K562 (cell line): Measurements from ENCODE around the gene GJD4. TPM values are rescaled to one million over a fixed set of nuclear protein-coding genes. Genes with fewer than 3 reads are reported as not detected.

Experiments used
- ATAC-seq: fragments of 200-7000 bp; cut with Tn5 transposase; 3 replicates; pipeline ENCODE4 v1.9.1; 2020; ENCODE audit warnings: moderate library complexity
- BruUV-seq: library from RNA; stranded (reverse); fragments of 400-500 nt; replicated peaks from 2 replicates; lab custom pipeline; 2021; lab: Mats Ljungman, UMichigan
- CTCF ChIA-PET: fragments of 300-600 bp; formaldehyde crosslinking; extraction: SDS; loops from one replicate; lab custom pipeline; 2021; ENCODE audit warnings: low intra/inter-chr PET ratio; lab: Yijun Ruan, JAX
- POLR2A ChIA-PET: fragments of 300-600, 350-650 bp; sonication (Branson Sonifier 250); formaldehyde crosslinking; extraction: SDS; loops from one replicate; lab custom pipeline; 2021; ENCODE audit warnings: antibody characterized with exemption, inconsistent platforms; lab: Yijun Ruan, JAX
- DNase-seq, 4 experiments: peaks; one replicate each; pipeline versions ENCODE4 v3.0.0 to v3.0.0-alpha.2; 2011 to 2018; ENCODE audit warnings: low spot score in 3 of 4, mixed read lengths in 3 of 4; ENCODE audit errors: extremely low read depth in 1 of 4
- FAIRE-seq: peaks from 2 replicates; lab custom pipeline; 2011; peaks lifted over from hg19 to GRCh38; lab: Jason Lieb, UNC
- H2AFZ ChIP-seq: 2 replicates; pipeline ENCODE4 v1.6.0; 2011; ENCODE audit warnings: low read depth, low read length, control low read depth, inconsistent platforms
- H3K27ac ChIP-seq: fragments of 200-600 bp; 3 replicates; pipeline ENCODE4 v1.8.0; 2011; ENCODE audit warnings: low read depth, mild to moderate bottlenecking, control low read depth, inconsistent platforms, low read length, moderate library complexity, mixed read lengths; ENCODE audit errors: extremely low read depth
- H3K27me3 ChIP-seq, 2 experiments: fragments of 300-600 bp in 1 of 2; 2 replicates in 1 of 2; 3 replicates in 1 of 2; pipeline versions ENCODE4 v1.6.0 to v1.8.0; 2011; ENCODE audit warnings: inconsistent platforms in 2 of 2, low read length in 2 of 2, mild to moderate bottlenecking in 1 of 2, mixed read lengths in 1 of 2, moderate library complexity in 1 of 2; ENCODE audit not compliant: control insufficient read depth in 2 of 2, insufficient read depth in 2 of 2
- H3K36me3 ChIP-seq: fragments of 300-600 bp; 3 replicates; pipeline ENCODE4 v1.8.0; 2011; ENCODE audit warnings: mild to moderate bottlenecking, low read length, inconsistent platforms; ENCODE audit not compliant: control insufficient read depth, insufficient read depth
- H3K4me1 ChIP-seq, 2 experiments: fragments of 200-600 bp in 1 of 2; replicated peaks in 1 of 2; 2 replicates in 1 of 2; 3 replicates in 1 of 2; pipeline versions ENCODE4 v1.5.1 to v1.8.0; 2011; ENCODE audit warnings: inconsistent platforms in 2 of 2, low read length in 2 of 2, mild to moderate bottlenecking in 1 of 2, mixed read lengths in 1 of 2, moderate library complexity in 1 of 2; ENCODE audit not compliant: control insufficient read depth in 2 of 2, insufficient read depth in 2 of 2
- H3K4me2 ChIP-seq: 2 replicates; pipeline ENCODE4 v1.6.1; 2011; ENCODE audit warnings: low read length, control low read depth, inconsistent platforms, mixed read lengths; ENCODE audit not compliant: insufficient read depth
- H3K4me3 ChIP-seq: fragments of 200-600 bp; sonication (generic), shearing (Covaris generic); 2 replicates; pipeline ENCODE4 v1.5.1; 2016; ENCODE audit warnings: control low read depth, inconsistent platforms
- H3K79me2 ChIP-seq: fragments of 200-600 bp; 3 replicates; pipeline ENCODE4 v1.8.0; 2011; ENCODE audit warnings: low read length, inconsistent platforms; ENCODE audit not compliant: control insufficient read depth, insufficient read depth
- H3K9ac ChIP-seq, 2 experiments: 2 replicates each; pipeline versions ENCODE4 v1.6.0 to v1.6.1; 2011; ENCODE audit warnings: low read depth in 2 of 2, low read length in 2 of 2, control low read depth in 1 of 2, inconsistent platforms in 1 of 2, mild to moderate bottlenecking in 1 of 2, mixed read lengths in 1 of 2; ENCODE audit not compliant: insufficient read depth in 1 of 2
- H3K9me1 ChIP-seq: one replicate; pipeline ENCODE4 v1.6.0; 2011; ENCODE audit warnings: inconsistent platforms, mild to moderate bottlenecking, low read length, moderate library complexity; ENCODE audit not compliant: control insufficient read depth, insufficient read depth
- H3K9me3 ChIP-seq: replicated peaks from 2 replicates; pipeline ENCODE4 v1.5.1; 2011; ENCODE audit warnings: low read depth, low read length, inconsistent platforms; ENCODE audit not compliant: control insufficient read depth, insufficient read depth
- H4K20me1 ChIP-seq: replicated peaks from 2 replicates; pipeline ENCODE4 v1.6.1; 2011; ENCODE audit warnings: low read length, inconsistent platforms, mixed read lengths; ENCODE audit not compliant: control insufficient read depth, insufficient read depth
- BRF1 ChIP-seq: IDR thresholded peaks from 3 replicates; pipeline ENCODE4 v1.6.1; 2011; ENCODE audit warnings: borderline replicate concordance, mild to moderate bottlenecking; ENCODE audit not compliant: insufficient read length; ENCODE audit errors: extremely low read depth
- ELK3 ChIP-seq: fragments of 450-650 bp; formaldehyde crosslinking; IDR thresholded peaks from 2 replicates; pipeline ENCODE4 v1.4.0; 2020; ENCODE audit warnings: mild to moderate bottlenecking
- KLF1 ChIP-seq: fragments of 450-650 bp; IDR thresholded peaks from 2 replicates; pipeline ENCODE4 v1.6.1; 2016; ENCODE audit warnings: missing genetic modification characterization, missing compliant biosample characterization
- MITF ChIP-seq: IDR thresholded peaks from 2 replicates; pipeline ENCODE4 v1.6.1; 2014; ENCODE audit warnings: antibody characterized with exemption
- NRF1 ChIP-seq, 2 experiments: fragments of 450-650 bp; IDR thresholded peaks in 1 of 2; conservative IDR thresholded peaks in 1 of 2; 2 replicates each; pipeline ENCODE4 v1.6.1; 2014; ENCODE audit warnings: mild to moderate bottlenecking in 2 of 2
- PRMT5 ChIP-seq: sonication (generic); formaldehyde crosslinking; IDR thresholded peaks from 2 replicates; pipeline ENCODE4 v1.5.0; 2020; ENCODE audit warnings: missing genetic modification reagents
- RBFOX2 ChIP-seq: fragments of 200-400 bp; formaldehyde crosslinking; IDR thresholded peaks from 2 replicates; pipeline ENCODE4 v1.6.1; 2017; ENCODE audit warnings: low read depth, mild to moderate bottlenecking, low read length, moderate library complexity
- RBM15 ChIP-seq: fragments of 200-400 bp; formaldehyde crosslinking; IDR thresholded peaks from 2 replicates; pipeline ENCODE4 v1.6.1; 2018; ENCODE audit warnings: mild to moderate bottlenecking, low read length, moderate library complexity; ENCODE audit not compliant: insufficient read depth
- SRSF9 ChIP-seq: fragments of 200-400 bp; formaldehyde crosslinking; IDR thresholded peaks from 2 replicates; pipeline ENCODE4 v1.6.1; 2017; ENCODE audit warnings: low read depth, low read length, borderline replicate concordance
- ZBTB43 ChIP-seq: sonication (generic); formaldehyde crosslinking; IDR thresholded peaks from 2 replicates; pipeline ENCODE4 v1.8.0; 2023; ENCODE audit warnings: mild to moderate bottlenecking, missing genetic modification reagents
- ZBTB9 ChIP-seq: fragments of 450-650 bp; formaldehyde crosslinking; IDR thresholded peaks from 2 replicates; pipeline ENCODE4 v1.4.0; 2020; ENCODE audit warnings: mild to moderate bottlenecking, moderate library complexity
- ZNF165 ChIP-seq: fragments of 250-450 bp; sonication (Bioruptor Pico); IDR thresholded peaks from 2 replicates; pipeline ENCODE4 v1.4.0; 2020; ENCODE audit warnings: borderline replicate concordance
- ZNF253 ChIP-seq: fragments of 250-450 bp; sonication (Bioruptor Pico); conservative IDR thresholded peaks from 2 replicates; pipeline ENCODE4 v1.6.1; 2021; ENCODE audit warnings: mild to moderate bottlenecking
- ZNF551 ChIP-seq: fragments of 250-450 bp; sonication (Bioruptor Pico); IDR thresholded peaks from 2 replicates; pipeline ENCODE4 v1.5.0; 2021; ENCODE audit warnings: mild to moderate bottlenecking, moderate library complexity
- ZNF780A ChIP-seq: fragments of 250-450 bp; sonication (Bioruptor Pico); IDR thresholded peaks from 2 replicates; pipeline ENCODE4 v1.5.0; 2021; ENCODE audit warnings: mild to moderate bottlenecking
- WGBS: fragments of 100-300 bp; shearing (Covaris generic); methylation state at CpG from one replicate; pipeline ENCODE4 v1.1.6; 2016; ENCODE audit warnings: low coverage, mixed read lengths; ENCODE audit not compliant: insufficient coverage; ENCODE audit errors: missing lambda C conversion rate; 5-methylcytosine and 5-hydroxymethylcytosine counted together
- in situ Hi-C: fragments of 300-500 bp; cut with MboI; formaldehyde crosslinking; loops from 4 replicates; pipeline ENCODE4 v1.15.0; 2018; ENCODE audit warnings: inconsistent platforms, mixed read lengths
- intact Hi-C: fragments of 100-400 bp; cut with micrococcal nuclease; formaldehyde crosslinking; loops from 2 replicates; pipeline ENCODE4 v1.14.2; 2022
- polyA plus RNA-seq, 8 experiments: library from polyadenylated mRNA; depleted of rRNA in 4 of 8; stranded (reverse) in 5 of 8; unstranded in 3 of 8; fragments of >200 nt; fragmentation: Nextera tagmentation in 2 of 8; fragmentation: Illumina TruSeq in 1 of 8; extraction: Ambion mirVana in 2 of 8; extraction: Trizol in 1 of 8; gene quantifications; 2 replicates each; pipeline versions ENCODE4 v1.2.1 to v1.2.3, GENCODE V29; 2011 to 2014; ENCODE audit warnings: inconsistent platforms in 1 of 8, missing spikeins in 1 of 8
- total RNA-seq, 7 experiments: library from RNA; depleted of rRNA in 6 of 7; stranded (reverse); fragments of >200 nt in 6 of 7; fragmentation: Illumina TruSeq in 2 of 7; extraction: Trizol in 2 of 7; gene quantifications; 2 replicates each; pipeline versions ENCODE4 v1.2.1 to v1.2.3, GENCODE V29; 2011 to 2021; ENCODE audit warnings: low replicate concordance in 1 of 7

Gene GJD4
- total and polyA plus RNA-seq, 9 of the 15 experiments (the other 6 are each of a cell fraction or from before 2014, with no cell fraction given), result not detected

GRCh38 chr10:35565602-35566081, 39.5 kb upstream of the GJD4 start:
- ATAC-seq, result no peak

More at GRCh38 chr10:35565602-35566081, 39.5 kb upstream of the GJD4 start:
- H3K4me1 ChIP-seq, result peaks cover 0 to 4% of the 10 kb centered on the region in 2 experiments; a peak in 2 of 5 replicates
- intact Hi-C loops (no loop called here), in situ Hi-C loops (loop anchor here (25.0 kb wide), 1 partner anchor 328 kb away; no protein-coding TSS in a partner anchor)
- H3K27ac ChIP-seq, result no peak overlapping the region
- no peak overlapping the region for H2AFZ ChIP-seq
- DNase-seq, result no peak
- ChIA-PET POLR2A (interaction anchor here (1.4 kb wide), 1 partner anchor 9 kb away, joined by 3 read pairs; no protein-coding TSS in a partner anchor), CTCF (no interaction called here)
- no peaks in the 10 kb centered on the region for H3K27me3 ChIP-seq
- H3K9me3 ChIP-seq, result no peaks in the 10 kb centered on the region
- no peak overlapping the region for H3K9ac ChIP-seq
- WGBS, result 96% methylated on average over 7 of the region's 8 CpGs
- peaks cover 60% of the 10 kb centered on the region for H3K36me3 ChIP-seq
- H3K4me2 ChIP-seq, result no peak overlapping the region
- H3K4me3 ChIP-seq, result no peak overlapping the region
- no TSS peak for BruUV-seq
- peaks cover 9% of the 10 kb centered on the region; the same call in 2 of the 3 replicates for H3K79me2 ChIP-seq
- no peaks in the 10 kb centered on the region for H4K20me1 ChIP-seq
- H3K9me1 ChIP-seq, result no peaks in the 10 kb centered on the region
- no peak for FAIRE-seq
- no peak for TF ChIP-seq PRMT5 (CRISPR knock-in tag)
- TF ChIP-seq SRSF9, result no peak
- TF ChIP-seq RBM15, result no peak
- no peak for TF ChIP-seq ELK3 (CRISPR knock-in tag)
- no peak for TF ChIP-seq RBFOX2
- no peak for TF ChIP-seq BRF1
- no peak for TF ChIP-seq ZNF253
- TF ChIP-seq ZNF165 (CRISPR knock-in tag), result no peak
- no peak for TF ChIP-seq NRF1 (conservative IDR thresholded peaks at IDR 0.05 in 1 of 2, IDR thresholded peaks at IDR 0.05 in 1 of 2)
- no peak for TF ChIP-seq MITF
- TF ChIP-seq ZNF780A (CRISPR knock-in tag), result no peak
- no peak for TF ChIP-seq KLF1 (tag)
- TF ChIP-seq ZBTB9, result no peak
- no peak for TF ChIP-seq ZBTB43 (CRISPR knock-in tag)
- no peak for TF ChIP-seq ZNF551 (CRISPR knock-in tag)
